K562 (cell line): ENCODE measurements around the gene SLC35D2. TPM values are rescaled to one million over a fixed set of nuclear protein-coding genes. Genes with fewer than 3 reads are reported as not detected.
A peak's percentile ranks its signal among the peaks of the same experiment; 100 is the strongest.

Source experiments
- ATAC-seq: fragments of 200-7000 bp; cut with Tn5 transposase; 3 replicates; pipeline ENCODE4 v1.9.1; 2020; ENCODE audit warnings: moderate library complexity
- BruUV-seq: library from RNA; stranded (reverse); fragments of 400-500 nt; replicated peaks from 2 replicates; lab custom pipeline; 2021; lab: Mats Ljungman, UMichigan
- CTCF ChIA-PET: fragments of 300-600 bp; formaldehyde crosslinking; extraction: SDS; loops from one replicate; lab custom pipeline; 2021; ENCODE audit warnings: low intra/inter-chr PET ratio; lab: Yijun Ruan, JAX
- POLR2A ChIA-PET: fragments of 300-600, 350-650 bp; sonication (Branson Sonifier 250); formaldehyde crosslinking; extraction: SDS; loops from one replicate; lab custom pipeline; 2021; ENCODE audit warnings: antibody characterized with exemption, inconsistent platforms; lab: Yijun Ruan, JAX
- DNase-seq, 4 experiments: peaks; one replicate each; pipeline versions ENCODE4 v3.0.0 to v3.0.0-alpha.2; 2011 to 2018; ENCODE audit warnings: low spot score in 3 of 4, mixed read lengths in 3 of 4; ENCODE audit errors: extremely low read depth in 1 of 4
- FAIRE-seq: peaks from 2 replicates; lab custom pipeline; 2011; peaks lifted over from hg19 to GRCh38; lab: Jason Lieb, UNC
- H2AFZ ChIP-seq: 2 replicates; pipeline ENCODE4 v1.6.0; 2011; ENCODE audit warnings: low read depth, low read length, control low read depth, inconsistent platforms
- H3K27ac ChIP-seq: fragments of 200-600 bp; 3 replicates; pipeline ENCODE4 v1.8.0; 2011; ENCODE audit warnings: low read depth, mild to moderate bottlenecking, control low read depth, inconsistent platforms, low read length, moderate library complexity, mixed read lengths; ENCODE audit errors: extremely low read depth
- H3K27me3 ChIP-seq, 2 experiments: fragments of 300-600 bp in 1 of 2; 2 replicates in 1 of 2; 3 replicates in 1 of 2; pipeline versions ENCODE4 v1.6.0 to v1.8.0; 2011; ENCODE audit warnings: inconsistent platforms in 2 of 2, low read length in 2 of 2, mild to moderate bottlenecking in 1 of 2, mixed read lengths in 1 of 2, moderate library complexity in 1 of 2; ENCODE audit not compliant: control insufficient read depth in 2 of 2, insufficient read depth in 2 of 2
- H3K36me3 ChIP-seq: fragments of 300-600 bp; 3 replicates; pipeline ENCODE4 v1.8.0; 2011; ENCODE audit warnings: mild to moderate bottlenecking, low read length, inconsistent platforms; ENCODE audit not compliant: control insufficient read depth, insufficient read depth
- H3K4me1 ChIP-seq, 2 experiments: fragments of 200-600 bp in 1 of 2; replicated peaks in 1 of 2; 2 replicates in 1 of 2; 3 replicates in 1 of 2; pipeline versions ENCODE4 v1.5.1 to v1.8.0; 2011; ENCODE audit warnings: inconsistent platforms in 2 of 2, low read length in 2 of 2, mild to moderate bottlenecking in 1 of 2, mixed read lengths in 1 of 2, moderate library complexity in 1 of 2; ENCODE audit not compliant: control insufficient read depth in 2 of 2, insufficient read depth in 2 of 2
- H3K4me2 ChIP-seq: 2 replicates; pipeline ENCODE4 v1.6.1; 2011; ENCODE audit warnings: low read length, control low read depth, inconsistent platforms, mixed read lengths; ENCODE audit not compliant: insufficient read depth
- H3K4me3 ChIP-seq: fragments of 200-600 bp; sonication (generic), shearing (Covaris generic); 2 replicates; pipeline ENCODE4 v1.5.1; 2016; ENCODE audit warnings: control low read depth, inconsistent platforms
- H3K79me2 ChIP-seq: fragments of 200-600 bp; 3 replicates; pipeline ENCODE4 v1.8.0; 2011; ENCODE audit warnings: low read length, inconsistent platforms; ENCODE audit not compliant: control insufficient read depth, insufficient read depth
- H3K9ac ChIP-seq, 2 experiments: 2 replicates each; pipeline versions ENCODE4 v1.6.0 to v1.6.1; 2011; ENCODE audit warnings: low read depth in 2 of 2, low read length in 2 of 2, control low read depth in 1 of 2, inconsistent platforms in 1 of 2, mild to moderate bottlenecking in 1 of 2, mixed read lengths in 1 of 2; ENCODE audit not compliant: insufficient read depth in 1 of 2
- H3K9me1 ChIP-seq: one replicate; pipeline ENCODE4 v1.6.0; 2011; ENCODE audit warnings: inconsistent platforms, mild to moderate bottlenecking, low read length, moderate library complexity; ENCODE audit not compliant: control insufficient read depth, insufficient read depth
- H3K9me3 ChIP-seq: replicated peaks from 2 replicates; pipeline ENCODE4 v1.5.1; 2011; ENCODE audit warnings: low read depth, low read length, inconsistent platforms; ENCODE audit not compliant: control insufficient read depth, insufficient read depth
- H4K20me1 ChIP-seq: replicated peaks from 2 replicates; pipeline ENCODE4 v1.6.1; 2011; ENCODE audit warnings: low read length, inconsistent platforms, mixed read lengths; ENCODE audit not compliant: control insufficient read depth, insufficient read depth
- FOSL1 ChIP-seq: fragments of 200-800 bp; sonication (Bioruptor generic); conservative IDR thresholded peaks from 2 replicates; pipeline ENCODE4 v1.6.1; 2016; ENCODE audit warnings: missing genetic modification characterization, missing compliant biosample characterization
- FOXA1 ChIP-seq: fragments of 450-650 bp; IDR thresholded peaks from 2 replicates; pipeline ENCODE4 v1.6.1; 2016; ENCODE audit warnings: mild to moderate bottlenecking, borderline replicate concordance
- GATAD2A ChIP-seq: fragments of 450-650 bp; IDR thresholded peaks from 2 replicates; pipeline ENCODE4 v1.6.1; 2017
- JUN ChIP-seq, 2 experiments: sonication (generic) in 1 of 2; formaldehyde crosslinking in 1 of 2; IDR thresholded peaks; 2 replicates each; pipeline versions ENCODE4 v1.6.1 to v1.8.0; 2012 to 2022; ENCODE audit warnings: borderline replicate concordance in 2 of 2, mild to moderate bottlenecking in 2 of 2, improper control_type of control experiment in 1 of 2, low read depth in 1 of 2, low read length in 1 of 2, missing genetic modification reagents in 1 of 2
- JUND ChIP-seq, 2 experiments: IDR thresholded peaks; 2 replicates in 1 of 2; 3 replicates in 1 of 2; pipeline ENCODE4 v1.6.1; 2011; ENCODE audit warnings: borderline replicate concordance in 2 of 2, low read depth in 2 of 2, low read length in 2 of 2, improper control_type of control experiment in 1 of 2, missing biosample characterization in 1 of 2, missing genetic modification characterization in 1 of 2, missing genetic modification reagents in 1 of 2
- NCOR1 ChIP-seq: fragments of 450-650 bp; IDR thresholded peaks from 2 replicates; pipeline ENCODE4 v1.6.1; 2016; ENCODE audit warnings: mild to moderate bottlenecking, moderate library complexity
- POLR2B ChIP-seq: fragments of 450-650 bp; IDR thresholded peaks from 2 replicates; pipeline ENCODE4 v1.6.1; 2018; ENCODE audit warnings: low read depth; ENCODE audit not compliant: partially characterized antibody
- RUNX1 ChIP-seq: sonication (generic); IDR thresholded peaks from 2 replicates; pipeline ENCODE4 v1.6.1; 2016; ENCODE audit warnings: antibody characterized with exemption, low read depth
- SNRNP70 ChIP-seq: fragments of 200-400 bp; formaldehyde crosslinking; optimal IDR thresholded peaks from 2 replicates; pipeline ENCODE3; 2017; ENCODE audit warnings: low read depth, low read length
- TCF7L2 ChIP-seq: fragments of 150-350 bp; IDR thresholded peaks from 2 replicates; pipeline ENCODE4 v1.6.1; 2016; ENCODE audit warnings: low read depth, mild to moderate bottlenecking, low read length, moderate library complexity
- YBX1 ChIP-seq: fragments of 450-650 bp; IDR thresholded peaks from 2 replicates; pipeline ENCODE4 v1.7.1; 2016; ENCODE audit warnings: mild to moderate bottlenecking
- ZNF134 ChIP-seq: fragments of 250-450 bp; sonication (Bioruptor Pico); conservative IDR thresholded peaks from 2 replicates; pipeline ENCODE4 v1.4.0; 2020
- WGBS: fragments of 100-300 bp; shearing (Covaris generic); methylation state at CpG from one replicate; pipeline ENCODE4 v1.1.6; 2016; ENCODE audit warnings: low coverage, mixed read lengths; ENCODE audit not compliant: insufficient coverage; ENCODE audit errors: missing lambda C conversion rate; 5-methylcytosine and 5-hydroxymethylcytosine counted together
- in situ Hi-C: fragments of 300-500 bp; cut with MboI; formaldehyde crosslinking; loops from 4 replicates; pipeline ENCODE4 v1.15.0; 2018; ENCODE audit warnings: inconsistent platforms, mixed read lengths
- intact Hi-C: fragments of 100-400 bp; cut with micrococcal nuclease; formaldehyde crosslinking; loops from 2 replicates; pipeline ENCODE4 v1.14.2; 2022
- polyA plus RNA-seq, 8 experiments: library from polyadenylated mRNA; depleted of rRNA in 4 of 8; stranded (reverse) in 5 of 8; unstranded in 3 of 8; fragments of >200 nt; fragmentation: Nextera tagmentation in 2 of 8; fragmentation: Illumina TruSeq in 1 of 8; extraction: Ambion mirVana in 2 of 8; extraction: Trizol in 1 of 8; gene quantifications; 2 replicates each; pipeline versions ENCODE4 v1.2.1 to v1.2.3, GENCODE V29; 2011 to 2014; ENCODE audit warnings: inconsistent platforms in 1 of 8, missing spikeins in 1 of 8
- total RNA-seq, 7 experiments: library from RNA; depleted of rRNA in 6 of 7; stranded (reverse); fragments of >200 nt in 6 of 7; fragmentation: Illumina TruSeq in 2 of 7; extraction: Trizol in 2 of 7; gene quantifications; 2 replicates each; pipeline versions ENCODE4 v1.2.1 to v1.2.3, GENCODE V29; 2011 to 2021; ENCODE audit warnings: low replicate concordance in 1 of 7
- TF ChIP-seq, protein P1 (sequence below), 2 experiments: fragments of 450-650 bp in 1 of 2; sonication (generic) in 1 of 2; formaldehyde crosslinking in 1 of 2; IDR thresholded peaks in 1 of 2; conservative IDR thresholded peaks in 1 of 2; 2 replicates each; pipeline versions ENCODE4 v1.6.1 to v1.8.1; 2016 to 2023; ENCODE audit warnings: mild to moderate bottlenecking in 2 of 2, moderate library complexity in 2 of 2, inconsistent platforms in 1 of 2, missing genetic modification reagents in 1 of 2

The SLC35D2 gene
- total and polyA plus RNA-seq, 9 of the 15 experiments (the other 6 are each of a cell fraction or from before 2014, with no cell fraction given) = 2.9 to 14.9 (median 11.7) TPM

- POLR2A ChIA-PET = interaction anchor here (1.6 to 1.7 kb wide), 3 partner anchors 9 to 14 kb away, joined by 4 to 7 read pairs (median 7); no protein-coding TSS in a partner anchor
- Histone ChIP-seq H3K4me3 (no peak overlapping the region), H3K27me3 (no peaks in the 10 kb centered on the region), H2AFZ (no peak overlapping the region), H3K79me2 (no peaks in the 10 kb centered on the region), H3K4me1 (peaks cover 13 to 18% of the 10 kb centered on the region in 2 experiments; a peak in 3 of 5 replicates), H3K4me2 (no peak overlapping the region), H4K20me1 (no peaks in the 10 kb centered on the region; the same call in 1 of the 2 replicates), H3K36me3 (peaks cover 25% of the 10 kb centered on the region), H3K9me1 (no peaks in the 10 kb centered on the region), H3K27ac (no peak overlapping the region), H3K9ac (no peak overlapping the region), H3K9me3 (no peaks in the 10 kb centered on the region)
- intact Hi-C loops (no loop called here), in situ Hi-C loops (no loop called here)
- no TSS peak for BruUV-seq
- DNase-seq (peak in 1 of 4 experiments; percentile 22), ATAC-seq (no peak), FAIRE-seq (peak; percentile 23)
- 31% methylated on average over 2 of the region's 2 CpGs for WGBS
- TF ChIP-seq YBX1 (no peak), FOXA1 (no peak), NCOR1 (no peak), ZNF134 (no peak), JUND (IDR thresholded peaks at IDR 0.05; ENCODE audit: borderline replicate concordance, low read depth, low read length) (peak; percentile 32; the same call in 1 of the 2 replicates), JUND (tag; IDR thresholded peaks at IDR 0.05; ENCODE audit: borderline replicate concordance, low read depth, low read length) (no peak), TCF7L2 (no peak), SNRNP70 (no peak), POLR2B (no peak), RUNX1 (no peak), JUN (IDR thresholded peaks at IDR 0.05; ENCODE audit: borderline replicate concordance, low read depth, low read length) (peak; percentile 26; the same call in 1 of the 2 replicates), JUN (CRISPR knock-in tag; IDR thresholded peaks at IDR 0.05; ENCODE audit: borderline replicate concordance) (no peak), FOSL1 (peak; percentile 48), GATAD2A (no peak)
- TF ChIP-seq, protein P1, sequence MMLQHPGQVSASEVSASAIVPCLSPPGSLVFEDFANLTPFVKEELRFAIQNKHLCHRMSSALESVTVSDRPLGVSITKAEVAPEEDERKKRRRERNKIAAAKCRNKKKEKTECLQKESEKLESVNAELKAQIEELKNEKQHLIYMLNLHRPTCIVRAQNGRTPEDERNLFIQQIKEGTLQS (IDR thresholded peaks at IDR 0.05) = peak; percentile 69
- TF ChIP-seq, protein P1 (CRISPR knock-in tag; conservative IDR thresholded peaks at IDR 0.05) = no peak
- CTCF ChIA-PET = no interaction called here
Measured at GRCh38 chr9:96382175-96382574, 1.3 kb downstream of the SLC35D2 start.
